CD4-positive, alpha-beta memory T cell (primary cell): Measurements from ENCODE around the gene MSRB1. TPM values are rescaled to one million over a fixed set of nuclear protein-coding genes. Genes with fewer than 3 reads are reported as not detected.
A peak's percentile ranks its signal among the peaks of the same experiment; 100 is the strongest.
"Not testable (repeated sequence)": the region's sequence is repeated elsewhere in the genome, so short reads cannot be mapped to it uniquely, and the experiment has no call there.

Experiments
- CTCF ChIA-PET: fragments of 350-600 bp; sonication (Branson Sonifier 250); formaldehyde crosslinking; loops from one replicate; lab custom pipeline; 2021; ENCODE audit warnings: inconsistent platforms; ENCODE audit not compliant: partially characterized antibody; lab: Charles Lee
- POLR2A ChIA-PET: fragments of 350-600 bp; sonication (Branson Sonifier 250); formaldehyde crosslinking; loops from one replicate; lab custom pipeline; 2021; ENCODE audit not compliant: partially characterized antibody; lab: Charles Lee
- DNase-seq, 5 donors: peaks; one replicate each; pipeline versions ENCODE4 v3.0.0 to v3.0.0-alpha.2; 2020 to 2022; ENCODE audit warnings: mixed read lengths in 1 of 5
- H3K27ac ChIP-seq: one replicate; pipeline ENCODE4 v1.7.0; 2013; ENCODE audit warnings: low read depth, low read length
- H3K27me3 ChIP-seq: 2 replicates; pipeline ENCODE4 v1.7.0; 2013; ENCODE audit warnings: mild to moderate bottlenecking, low read length, moderate library complexity; ENCODE audit not compliant: insufficient read depth
- H3K36me3 ChIP-seq: 2 replicates; pipeline ENCODE4 v1.7.0; 2013; ENCODE audit warnings: mild to moderate bottlenecking, low read length, moderate library complexity; ENCODE audit not compliant: insufficient read depth
- H3K4me1 ChIP-seq: 2 replicates; pipeline ENCODE4 v1.7.0; 2013; ENCODE audit warnings: mild to moderate bottlenecking, low read length, moderate library complexity; ENCODE audit not compliant: insufficient read depth
- H3K4me3 ChIP-seq, 2 donors: one replicate each; pipeline ENCODE4 v1.7.0; 2013; ENCODE audit warnings: low read length in 2 of 2, mild to moderate bottlenecking in 1 of 2
- H3K9me3 ChIP-seq, 2 donors: one replicate each; pipeline ENCODE4 v1.7.0; 2013; ENCODE audit warnings: low read length in 2 of 2, control low read depth in 1 of 2; ENCODE audit not compliant: control insufficient read depth in 1 of 2
- H3K27ac Mint-ChIP-seq, 7 donors: one replicate each; pipeline ENCODE4 v1.8.0; 2020 to 2021; ENCODE audit warnings: mixed read lengths in 7 of 7, mild to moderate bottlenecking in 6 of 7, inconsistent platforms in 3 of 7, moderate library complexity in 3 of 7
- H3K27me3 Mint-ChIP-seq, 2 donors: one replicate each; pipeline ENCODE4 v1.8.0; 2020 to 2021; ENCODE audit warnings: mixed read lengths in 2 of 2
- H3K36me3 Mint-ChIP-seq, 2 donors: one replicate each; pipeline ENCODE4 v1.8.0; 2020 to 2021; ENCODE audit warnings: mixed read lengths in 2 of 2, inconsistent platforms in 1 of 2, mild to moderate bottlenecking in 1 of 2
- H3K4me1 Mint-ChIP-seq, 4 donors: one replicate each; pipeline ENCODE4 v1.8.0; 2020 to 2021; ENCODE audit warnings: mixed read lengths in 4 of 4, mild to moderate bottlenecking in 1 of 4
- H3K4me3 Mint-ChIP-seq, 8 donors: one replicate each; pipeline ENCODE4 v1.8.0; 2020 to 2021; ENCODE audit warnings: mixed read lengths in 8 of 8, mild to moderate bottlenecking in 7 of 8, moderate library complexity in 6 of 8, inconsistent platforms in 3 of 8
- H3K9me3 Mint-ChIP-seq, 8 donors: one replicate each; pipeline ENCODE4 v1.8.0; 2020 to 2021; ENCODE audit warnings: mixed read lengths in 8 of 8, mild to moderate bottlenecking in 5 of 8, inconsistent platforms in 3 of 8, moderate library complexity in 1 of 8
- intact Hi-C: fragments of 100-400 bp; cut with micrococcal nuclease; formaldehyde crosslinking; loops from one replicate; pipeline ENCODE4 v1.15.1; 2023
- polyA plus RNA-seq, 2 donors: library from polyadenylated mRNA; unstranded; fragments of 300-500 nt; fragmentation: Illumina TruSeq; gene quantifications; one replicate each; pipeline ENCODE4 v1.2.3, GENCODE V29; 2021
- total RNA-seq, 2 experiments: library from RNA; stranded (reverse); gene quantifications; one replicate each; pipeline ENCODE4 v1.2.3, GENCODE V29; 2021

MSRB1 gene
- total and polyA plus RNA-seq, 4 experiments from 2014 or later = 9.3 to 30.5 (median 15.5) TPM

- not testable (repeated sequence) for H3K27ac ChIP-seq, DNase-seq, H3K4me3 Mint-ChIP-seq, H3K27me3 Mint-ChIP-seq, H3K4me3 ChIP-seq, H3K9me3 ChIP-seq, H3K27ac Mint-ChIP-seq, H3K27me3 ChIP-seq, H3K9me3 Mint-ChIP-seq
- Mint-ChIP-seq H3K4me1 (peaks cover 0 to 26% (median 7%) of the 10 kb centered on the region in 4 donors), H3K36me3 (peaks cover 0 to 11% of the 10 kb centered on the region in 2 donors)
- Histone ChIP-seq H3K4me1 (peaks cover 21% of the 10 kb centered on the region), H3K36me3 (peaks cover 15% of the 10 kb centered on the region)
- ChIA-PET CTCF (interaction anchor here (0.7 kb wide), 2 partner anchors 402 to 411 kb away, joined by 3 read pairs; no protein-coding TSS in a partner anchor), POLR2A (interaction anchor here (4.6 kb wide), 1 partner anchor 25 kb away, joined by 34 read pairs; the partner anchor contains the start of gene RPS2)
- intact Hi-C loops = loop anchor here (5.0 kb wide), 3 partner anchors 52 to 448 kb away; partner anchors contain the start of genes CRAMP1, IFT140 and TELO2
Measured at GRCh38 chr16:1939833-1940232, 3.2 kb downstream of the MSRB1 start.

GRCh38 chr16:1938910-1939309 is 4.1 kb downstream of the MSRB1 start:
- DNase-seq = no peak
- Mint-ChIP-seq H3K9me3 (no peaks in the 10 kb centered on the region), H3K36me3 (peaks cover 0 to 11% of the 10 kb centered on the region in 2 donors), H3K4me1 (peaks cover 0 to 18% (median 7%) of the 10 kb centered on the region in 4 donors), H3K27me3 (no peaks in the 10 kb centered on the region), H3K4me3 (no peak overlapping the region), H3K27ac (no peak overlapping the region)
- peaks cover 21% of the 10 kb centered on the region for H3K4me1 ChIP-seq
- ChIA-PET POLR2A (no interaction called here), CTCF (no interaction called here)
- intact Hi-C loops = no loop called here
- peaks cover 15% of the 10 kb centered on the region for H3K36me3 ChIP-seq
- no peaks in the 10 kb centered on the region for H3K27me3 ChIP-seq
- H3K27ac ChIP-seq = no peak overlapping the region
- no peak overlapping the region for H3K4me3 ChIP-seq
- no peaks in the 10 kb centered on the region for H3K9me3 ChIP-seq

- Mint-ChIP-seq H3K27me3 (no peaks in the 10 kb centered on the region), H3K4me3 (no peak overlapping the region), H3K9me3 (no peaks in the 10 kb centered on the region), H3K4me1 (peaks cover 0 to 13% (median 5%) of the 10 kb centered on the region in 4 donors), H3K27ac (no peak overlapping the region), H3K36me3 (peaks cover 0 to 11% of the 10 kb centered on the region in 2 donors)
- no peak for DNase-seq
- Histone ChIP-seq H3K36me3 (peaks cover 15% of the 10 kb centered on the region), H3K9me3 (no peaks in the 10 kb centered on the region), H3K4me1 (peaks cover 16% of the 10 kb centered on the region), H3K4me3 (no peak overlapping the region), H3K27ac (no peak overlapping the region), H3K27me3 (no peaks in the 10 kb centered on the region)
- POLR2A ChIA-PET = no interaction called here
- intact Hi-C loops = no loop called here
- CTCF ChIA-PET = no interaction called here
Measured at GRCh38 chr16:1938316-1938715, 4.7 kb downstream of the MSRB1 start.

GRCh38 chr16:1936945-1937479 is 6.0 kb downstream of the MSRB1 start:
- Mint-ChIP-seq H3K27me3 (no peaks in the 10 kb centered on the region), H3K4me1 (peaks cover 0 to 8% (median 1%) of the 10 kb centered on the region in 4 donors), H3K27ac (no peak overlapping the region), H3K9me3 (no peaks in the 10 kb centered on the region), H3K36me3 (peaks cover 0 to 11% of the 10 kb centered on the region in 2 donors), H3K4me3 (no peak overlapping the region)
- no peak for DNase-seq
- peaks cover 8% of the 10 kb centered on the region for H3K4me1 ChIP-seq
- no peaks in the 10 kb centered on the region for H3K27me3 ChIP-seq
- H3K36me3 ChIP-seq = peaks cover 15% of the 10 kb centered on the region
- intact Hi-C loops = no loop called here
- no peak overlapping the region for H3K27ac ChIP-seq
- POLR2A ChIA-PET = no interaction called here
- no peak overlapping the region for H3K4me3 ChIP-seq
- H3K9me3 ChIP-seq = no peaks in the 10 kb centered on the region
- CTCF ChIA-PET = no interaction called here

GRCh38 chr16:1933097-1933661 is 9.8 kb downstream of the MSRB1 start:
- H3K4me3 Mint-ChIP-seq = no peak overlapping the region
- no peak overlapping the region for H3K27ac ChIP-seq
- H3K36me3 ChIP-seq = peaks cover 3% of the 10 kb centered on the region

GRCh38 chr16:1932050-1933028 is 10.7 kb downstream of the MSRB1 start:
- intact Hi-C loops = no loop called here
- ChIA-PET POLR2A (no interaction called here), CTCF (no interaction called here)
- Histone ChIP-seq H3K36me3 (no peaks in the 10 kb centered on the region), H3K27ac (no peak overlapping the region), H3K9me3 (no peaks in the 10 kb centered on the region), H3K27me3 (no peaks in the 10 kb centered on the region), H3K4me3 (no peak overlapping the region), H3K4me1 (peaks cover 6% of the 10 kb centered on the region)
- Mint-ChIP-seq H3K9me3 (no peaks in the 10 kb centered on the region), H3K4me1 (peaks cover 2 to 4% (median 4%) of the 10 kb centered on the region in 4 donors), H3K27ac (no peak overlapping the region), H3K36me3 (no peaks in the 10 kb centered on the region), H3K27me3 (no peaks in the 10 kb centered on the region), H3K4me3 (no peak overlapping the region)
- DNase-seq = no peak

More at GRCh38 chr16:1933097-1933661, 9.8 kb downstream of the MSRB1 start:
- Histone ChIP-seq H3K4me1 (peaks cover 6% of the 10 kb centered on the region), H3K27me3 (no peaks in the 10 kb centered on the region), H3K4me3 (no peak overlapping the region), H3K9me3 (no peaks in the 10 kb centered on the region)
- H3K27ac Mint-ChIP-seq = no peak overlapping the region
- H3K4me1 Mint-ChIP-seq = peaks cover 2 to 4% (median 3%) of the 10 kb centered on the region in 4 donors
- no peaks in the 10 kb centered on the region for H3K27me3 Mint-ChIP-seq
- no peak for DNase-seq
- no peaks in the 10 kb centered on the region for H3K9me3 Mint-ChIP-seq
- ChIA-PET POLR2A (no interaction called here), CTCF (no interaction called here)
- intact Hi-C loops = no loop called here
- H3K36me3 Mint-ChIP-seq = peaks cover 0 to 3% of the 10 kb centered on the region in 2 donors

- Histone ChIP-seq H3K27me3 (no peaks in the 10 kb centered on the region), H3K4me1 (peaks cover 6% of the 10 kb centered on the region), H3K27ac (no peak overlapping the region), H3K9me3 (no peaks in the 10 kb centered on the region), H3K4me3 (no peak overlapping the region), H3K36me3 (no peaks in the 10 kb centered on the region)
- Mint-ChIP-seq H3K4me3 (no peak overlapping the region), H3K36me3 (no peaks in the 10 kb centered on the region), H3K27me3 (no peaks in the 10 kb centered on the region), H3K27ac (no peak overlapping the region), H3K9me3 (no peaks in the 10 kb centered on the region), H3K4me1 (peaks cover 2 to 4% (median 4%) of the 10 kb centered on the region in 4 donors)
- CTCF ChIA-PET = interaction anchor here (0.7 kb wide), 1 partner anchor 1945 kb away, joined by 3 read pairs; no protein-coding TSS in a partner anchor
- intact Hi-C loops = no loop called here
- POLR2A ChIA-PET = no interaction called here
- DNase-seq = peak in 1 of 5 donors; percentile 40
Measured at GRCh38 chr16:1930338-1930720, 12.7 kb downstream of the MSRB1 start.
